SK-N-SH (cell line): ENCODE data around the gene C16orf95.

Experiments
- CTCF ChIP-seq: fragments of 200-600 bp; sonication (generic); IDR thresholded peaks from 2 replicates; pipeline ENCODE4 v1.6.1; 2017; ENCODE audit warnings: antibody characterized with exemption, mild to moderate bottlenecking, moderate library complexity
- EP300 ChIP-seq, 2 experiments: IDR thresholded peaks; 2 replicates each; pipeline versions ENCODE4 v1.4.0 to v1.6.1; 2012; ENCODE audit warnings: borderline replicate concordance in 1 of 2, low read depth in 1 of 2, low read length in 1 of 2
- EZH2phosphoT487 ChIP-seq: fragments of 200-600 bp; sonication (generic); IDR thresholded peaks from 2 replicates; pipeline ENCODE4 v1.6.1; 2017; ENCODE audit warnings: low read depth, mixed run types, mild to moderate bottlenecking, antibody characterized with exemption, moderate library complexity, borderline replicate concordance
- JUND ChIP-seq: IDR thresholded peaks from 2 replicates; pipeline ENCODE4 v1.4.0; 2012
- MEF2A ChIP-seq: IDR thresholded peaks from 2 replicates; pipeline ENCODE4 v1.4.0; 2012; ENCODE audit warnings: low read depth, borderline replicate concordance
- NFIC ChIP-seq: IDR thresholded peaks from 2 replicates; pipeline ENCODE4 v1.4.0; 2012; ENCODE audit warnings: borderline replicate concordance
- POLR2AphosphoS5 ChIP-seq: IDR thresholded peaks from 2 replicates; pipeline ENCODE4 v1.6.1; 2012; ENCODE audit warnings: low read depth, low read length
- RCOR1 ChIP-seq: fragments of 150-350 bp; IDR thresholded peaks from 2 replicates; pipeline ENCODE4 v1.6.1; 2017; ENCODE audit warnings: antibody characterized with exemption, low read length
- REST ChIP-seq: IDR thresholded peaks from 2 replicates; pipeline ENCODE4 v1.6.1; 2012; ENCODE audit warnings: mild to moderate bottlenecking, low read depth, low read length, moderate library complexity
- RFX5 ChIP-seq: IDR thresholded peaks from 2 replicates; pipeline ENCODE4 v1.6.1; 2012; ENCODE audit warnings: mild to moderate bottlenecking, improper control_type of control experiment, low read length
- TAF1 ChIP-seq: IDR thresholded peaks from 2 replicates; pipeline ENCODE4 v1.6.1; 2012; ENCODE audit warnings: low read depth, mild to moderate bottlenecking, low read length, moderate library complexity, borderline replicate concordance
- TCF12 ChIP-seq: IDR thresholded peaks from 2 replicates; pipeline ENCODE4 v1.4.0; 2012
- USF2 ChIP-seq: fragments of 150-350 bp; IDR thresholded peaks from 2 replicates; pipeline ENCODE4 v1.6.1; 2017; ENCODE audit warnings: antibody characterized with exemption, low read length, low read depth, borderline replicate concordance
- YY1 ChIP-seq: IDR thresholded peaks from 2 replicates; pipeline ENCODE4 v1.4.0; 2012; ENCODE audit warnings: low read depth, mild to moderate bottlenecking

- no peak for TF ChIP-seq MEF2A
- TF ChIP-seq EZH2phosphoT487: no peak
- no peak for TF ChIP-seq EP300 (IDR thresholded peaks at IDR 0.05; ENCODE audit: borderline replicate concordance in 1 of 2, low read depth in 1 of 2, low read length in 1 of 2)
- no peak for TF ChIP-seq POLR2AphosphoS5
- TF ChIP-seq USF2: no peak
- TF ChIP-seq YY1: no peak
- no peak for TF ChIP-seq REST
- no peak for TF ChIP-seq JUND
- no peak for TF ChIP-seq CTCF
- TF ChIP-seq RFX5: no peak
- TF ChIP-seq NFIC: no peak
- TF ChIP-seq TAF1: no peak
- no peak for TF ChIP-seq RCOR1
- TF ChIP-seq TCF12: no peak
Measured at GRCh38 chr16:87254296-87254695, 62.9 kb downstream of the C16orf95 start.
